AG09309 (cell line): ENCODE measurements around the gene TNFRSF6B.

Experiments
- DNase-seq: peaks from one replicate; pipeline ENCODE4 v3.0.0-alpha.2; 2010; ENCODE audit warnings: low read depth
- H3K4me3 ChIP-seq: 2 replicates; pipeline ENCODE4 v1.5.1; 2011; ENCODE audit warnings: mild to moderate bottlenecking, low read depth, low read length, moderate library complexity; ENCODE audit not compliant: control insufficient read depth
- TF ChIP-seq, protein P1 (sequence below): IDR thresholded peaks from 2 replicates; pipeline ENCODE4 v1.5.1; 2011; ENCODE audit warnings: mild to moderate bottlenecking, low read depth, low read length, inconsistent platforms; ENCODE audit not compliant: insufficient read depth, control insufficient read depth; ENCODE audit errors: missing control alignments

Gene TNFRSF6B

DNA sequence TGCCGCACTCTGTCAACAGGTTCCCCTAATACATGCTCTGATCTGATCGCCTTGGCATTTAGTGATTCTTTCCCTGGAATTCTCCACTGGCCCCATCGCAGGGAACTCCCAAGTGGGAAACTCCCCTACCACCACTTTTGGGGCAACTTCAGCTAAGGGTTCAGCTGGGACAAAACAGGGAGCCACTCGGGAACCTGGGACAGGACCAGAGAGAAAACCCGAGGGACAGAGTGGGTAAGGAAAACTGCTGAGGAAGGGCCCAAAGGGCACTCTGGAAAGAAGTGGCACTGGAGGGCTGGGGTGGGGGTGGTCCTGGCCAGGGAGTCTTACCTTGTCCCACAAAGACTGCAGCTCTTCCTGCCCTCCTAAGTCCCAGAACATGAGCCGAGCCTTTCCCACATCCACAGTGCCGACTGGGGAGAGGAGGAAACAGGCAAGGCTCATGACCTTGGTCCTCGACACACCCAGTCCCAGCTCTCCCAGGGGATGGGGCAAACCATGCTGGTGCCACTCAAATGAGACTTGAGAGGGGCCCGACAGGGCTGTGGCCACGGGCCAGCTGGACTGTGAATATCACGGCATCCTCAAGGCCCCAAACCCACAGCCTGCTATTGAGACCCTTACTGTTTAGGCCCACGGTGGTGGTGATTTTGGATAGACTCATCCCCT, 9.7 kb downstream of the TNFRSF6B start:
- TF ChIP-seq, protein P1, sequence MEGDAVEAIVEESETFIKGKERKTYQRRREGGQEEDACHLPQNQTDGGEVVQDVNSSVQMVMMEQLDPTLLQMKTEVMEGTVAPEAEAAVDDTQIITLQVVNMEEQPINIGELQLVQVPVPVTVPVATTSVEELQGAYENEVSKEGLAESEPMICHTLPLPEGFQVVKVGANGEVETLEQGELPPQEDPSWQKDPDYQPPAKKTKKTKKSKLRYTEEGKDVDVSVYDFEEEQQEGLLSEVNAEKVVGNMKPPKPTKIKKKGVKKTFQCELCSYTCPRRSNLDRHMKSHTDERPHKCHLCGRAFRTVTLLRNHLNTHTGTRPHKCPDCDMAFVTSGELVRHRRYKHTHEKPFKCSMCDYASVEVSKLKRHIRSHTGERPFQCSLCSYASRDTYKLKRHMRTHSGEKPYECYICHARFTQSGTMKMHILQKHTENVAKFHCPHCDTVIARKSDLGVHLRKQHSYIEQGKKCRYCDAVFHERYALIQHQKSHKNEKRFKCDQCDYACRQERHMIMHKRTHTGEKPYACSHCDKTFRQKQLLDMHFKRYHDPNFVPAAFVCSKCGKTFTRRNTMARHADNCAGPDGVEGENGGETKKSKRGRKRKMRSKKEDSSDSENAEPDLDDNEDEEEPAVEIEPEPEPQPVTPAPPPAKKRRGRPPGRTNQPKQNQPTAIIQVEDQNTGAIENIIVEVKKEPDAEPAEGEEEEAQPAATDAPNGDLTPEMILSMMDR, result no peak
- DNase-seq, result no peak
- peak overlapping the region; percentile 60; the same call in 1 of the 2 replicates for H3K4me3 ChIP-seq

DNA sequence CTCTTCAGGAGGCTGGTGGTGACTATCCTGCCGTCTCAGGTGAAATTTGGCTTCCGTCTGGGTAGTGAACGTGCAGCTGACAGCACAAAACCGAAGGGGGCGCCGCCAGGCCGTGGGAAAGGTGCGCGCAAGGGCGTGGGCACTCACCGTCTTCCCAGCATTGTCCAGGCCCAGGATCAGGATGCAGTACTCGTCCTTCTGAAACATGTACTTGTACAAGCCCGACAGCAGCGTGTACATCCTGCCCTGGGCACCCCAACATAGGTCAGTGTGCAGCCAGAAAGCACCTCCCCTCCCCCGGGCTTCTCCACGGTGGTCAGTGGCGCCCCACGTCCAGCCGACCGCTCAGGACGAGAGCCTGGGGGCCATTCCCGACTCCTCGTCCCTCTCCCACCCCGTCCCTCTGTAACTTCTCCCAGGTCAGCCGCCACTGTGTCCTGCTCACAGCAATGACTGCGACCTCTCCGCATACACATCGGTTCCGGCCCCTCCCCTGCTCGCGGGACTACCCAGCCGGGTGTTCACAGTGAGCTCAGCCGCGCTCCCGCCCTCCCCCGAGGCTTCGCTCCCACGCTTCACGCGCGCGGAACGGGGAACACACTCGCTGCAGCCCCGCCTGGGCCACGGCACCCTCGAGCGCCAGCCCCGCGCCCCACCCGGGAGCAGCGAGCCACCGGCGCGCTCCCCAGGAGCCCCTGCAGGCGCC, 10.6 kb downstream of the TNFRSF6B start:
- TF ChIP-seq, protein P1, result peak; percentile 28
- no peak for DNase-seq
- peak overlapping the region; percentile 60 for H3K4me3 ChIP-seq

DNA sequence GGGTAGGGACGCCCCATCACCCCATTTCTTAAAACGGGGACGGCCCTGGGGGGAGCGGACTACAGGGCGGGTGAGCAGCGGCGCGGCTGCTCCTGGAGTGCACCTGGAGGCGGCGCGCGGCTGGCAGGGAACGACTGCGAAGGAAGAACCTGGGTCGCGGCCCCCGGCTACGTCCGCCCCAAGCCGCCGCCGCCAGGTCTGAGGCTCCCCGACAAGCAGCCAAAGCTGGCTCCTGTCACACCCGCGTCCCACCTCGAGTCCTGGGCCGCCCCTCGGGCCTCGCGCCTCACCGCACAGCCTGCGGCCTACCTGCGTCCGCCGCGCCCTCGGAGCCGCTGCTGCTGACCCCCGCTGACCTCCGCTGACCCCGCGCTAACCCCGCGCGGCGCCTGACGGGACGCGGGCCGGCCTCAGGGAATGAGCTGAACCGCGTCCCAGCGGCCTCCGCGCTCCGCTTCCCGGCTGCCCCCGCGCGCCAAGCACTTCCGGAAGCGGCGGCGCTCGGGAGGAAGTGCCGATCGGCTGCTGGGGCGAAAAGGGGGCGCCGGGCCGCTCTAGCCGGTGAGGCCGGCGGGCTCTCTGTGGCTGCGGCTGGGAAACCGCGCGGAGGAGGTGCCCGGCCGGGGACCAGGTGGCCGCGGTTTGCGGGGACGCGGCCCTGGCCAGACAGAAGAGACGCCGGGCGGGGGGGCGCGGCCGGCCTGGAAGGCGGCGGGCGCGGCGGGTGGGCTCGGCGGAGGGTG, 11.3 kb downstream of the TNFRSF6B start, which contains the start of the genes ARFRP1 and ZGPAT:
TSS of gene ARFRP1 (minus strand) at position 419 of the 743 bp plus-strand sequence. CDS start 885 bp downstream, outside the sequence.
TSS of gene ZGPAT (plus strand) at position 482 of the 743 bp plus-strand sequence. CDS start 542 bp downstream, outside the sequence.
- H3K4me3 ChIP-seq, result peak within 1 kb of the TSS; percentile 60
- DNase-seq, result peak; percentile 17
- TF ChIP-seq, protein P1, result no peak

DNA sequence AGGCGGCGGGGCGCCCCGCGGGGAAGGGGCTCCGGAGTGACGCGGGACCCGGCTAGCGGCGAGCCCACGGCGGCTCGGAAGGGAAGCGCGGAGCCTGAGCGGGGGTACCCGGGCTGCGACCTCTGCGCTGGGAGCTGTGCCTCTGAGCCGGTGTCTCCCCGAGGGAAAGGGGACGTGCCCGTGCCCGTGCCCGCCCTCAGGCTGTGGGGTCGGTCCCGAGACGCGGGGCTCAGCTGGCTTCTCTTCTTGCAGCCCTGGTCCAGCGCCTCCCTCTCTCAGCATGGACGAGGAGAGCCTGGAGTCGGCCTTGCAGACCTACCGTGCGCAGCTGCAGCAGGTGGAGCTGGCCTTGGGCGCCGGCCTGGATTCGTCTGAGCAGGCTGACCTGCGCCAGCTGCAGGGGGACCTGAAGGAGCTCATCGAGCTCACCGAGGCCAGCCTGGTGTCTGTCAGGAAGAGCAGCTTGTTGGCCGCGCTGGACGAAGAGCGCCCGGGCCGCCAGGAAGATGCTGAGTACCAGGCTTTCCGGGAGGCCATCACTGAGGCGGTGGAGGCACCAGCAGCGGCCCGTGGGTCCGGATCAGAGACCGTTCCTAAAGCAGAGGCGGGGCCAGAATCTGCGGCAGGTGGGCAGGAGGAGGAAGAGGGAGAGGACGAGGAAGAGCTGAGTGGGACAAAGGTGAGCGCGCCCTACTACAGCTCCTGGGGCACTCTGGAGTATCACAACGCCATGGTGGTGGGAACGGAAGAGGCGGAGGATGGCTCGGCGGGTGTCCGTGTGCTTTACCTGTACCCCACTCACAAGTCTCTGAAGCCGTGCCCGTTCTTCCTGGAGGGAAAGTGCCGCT, 12.1 kb downstream of the TNFRSF6B start:
- TF ChIP-seq, protein P1, result no peak
- peak overlapping the region; percentile 60 for H3K4me3 ChIP-seq
- no peak for DNase-seq

DNA sequence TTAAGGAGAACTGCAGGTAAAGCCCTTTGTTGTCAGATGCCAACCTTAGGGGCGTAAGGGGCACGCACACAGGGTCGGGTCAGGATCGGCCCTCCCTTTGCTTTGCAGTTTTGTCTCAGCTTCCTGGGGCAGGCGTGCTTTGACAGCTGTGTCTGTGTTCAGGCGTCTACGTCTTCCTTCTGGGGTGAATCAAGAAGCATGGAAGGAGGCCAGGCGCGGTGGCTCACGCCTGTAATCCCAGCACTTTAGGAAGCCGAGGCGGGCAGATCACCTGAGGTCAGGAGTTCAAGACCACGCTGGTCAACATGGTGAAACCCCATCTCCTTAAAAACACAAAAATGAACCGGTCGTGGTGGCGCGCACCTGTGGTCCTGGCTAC, 12.7 kb downstream of the TNFRSF6B start:
- TF ChIP-seq, protein P1, result no peak
- peak overlapping the region; percentile 60 for H3K4me3 ChIP-seq
- no peak for DNase-seq
